NB4 (cell line): ENCODE data around the gene CIAO2B.

Source experiments
- MYC ChIP-seq: IDR thresholded peaks from 2 replicates; pipeline ENCODE4 v1.6.1; 2011; ENCODE audit warnings: low read depth, low read length
- POLR2A ChIP-seq: IDR thresholded peaks from 2 replicates; pipeline ENCODE4 v1.6.1; 2011; ENCODE audit warnings: mild to moderate bottlenecking; ENCODE audit not compliant: insufficient read length; ENCODE audit errors: extremely low read depth
- TF ChIP-seq, protein P1 (sequence below): IDR thresholded peaks from 2 replicates; pipeline ENCODE4 v1.6.1; 2011; ENCODE audit warnings: low read depth, low read length
- TF ChIP-seq, protein P2 (sequence below): IDR thresholded peaks from one replicate; pipeline ENCODE4 v1.5.1; 2012; ENCODE audit warnings: low read depth, low read length

DNA sequence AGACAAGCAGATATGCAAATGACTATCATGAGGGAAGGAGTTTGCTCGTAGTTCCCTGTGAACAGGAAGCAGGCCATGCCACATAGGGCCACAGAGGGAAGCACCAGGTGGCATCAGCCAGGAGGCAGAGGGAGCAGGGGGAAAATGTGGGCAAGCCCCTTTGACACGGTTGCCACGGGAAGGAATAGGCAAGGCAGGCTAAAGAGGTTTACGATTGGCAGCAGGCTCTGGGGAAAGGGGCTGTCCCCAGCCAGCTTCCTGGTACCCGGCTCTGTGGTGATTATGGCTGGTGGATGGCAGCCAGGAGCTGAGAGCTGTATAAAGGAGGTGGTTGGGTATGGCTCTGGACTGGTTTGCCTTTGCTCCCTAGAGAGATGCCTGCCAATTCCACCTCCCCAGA is 27.7 kb upstream of the CIAO2B start:
- TF ChIP-seq, protein P1, sequence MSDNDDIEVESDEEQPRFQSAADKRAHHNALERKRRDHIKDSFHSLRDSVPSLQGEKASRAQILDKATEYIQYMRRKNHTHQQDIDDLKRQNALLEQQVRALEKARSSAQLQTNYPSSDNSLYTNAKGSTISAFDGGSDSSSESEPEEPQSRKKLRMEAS = no peak
- no peak for TF ChIP-seq POLR2A
- TF ChIP-seq, protein P2, sequence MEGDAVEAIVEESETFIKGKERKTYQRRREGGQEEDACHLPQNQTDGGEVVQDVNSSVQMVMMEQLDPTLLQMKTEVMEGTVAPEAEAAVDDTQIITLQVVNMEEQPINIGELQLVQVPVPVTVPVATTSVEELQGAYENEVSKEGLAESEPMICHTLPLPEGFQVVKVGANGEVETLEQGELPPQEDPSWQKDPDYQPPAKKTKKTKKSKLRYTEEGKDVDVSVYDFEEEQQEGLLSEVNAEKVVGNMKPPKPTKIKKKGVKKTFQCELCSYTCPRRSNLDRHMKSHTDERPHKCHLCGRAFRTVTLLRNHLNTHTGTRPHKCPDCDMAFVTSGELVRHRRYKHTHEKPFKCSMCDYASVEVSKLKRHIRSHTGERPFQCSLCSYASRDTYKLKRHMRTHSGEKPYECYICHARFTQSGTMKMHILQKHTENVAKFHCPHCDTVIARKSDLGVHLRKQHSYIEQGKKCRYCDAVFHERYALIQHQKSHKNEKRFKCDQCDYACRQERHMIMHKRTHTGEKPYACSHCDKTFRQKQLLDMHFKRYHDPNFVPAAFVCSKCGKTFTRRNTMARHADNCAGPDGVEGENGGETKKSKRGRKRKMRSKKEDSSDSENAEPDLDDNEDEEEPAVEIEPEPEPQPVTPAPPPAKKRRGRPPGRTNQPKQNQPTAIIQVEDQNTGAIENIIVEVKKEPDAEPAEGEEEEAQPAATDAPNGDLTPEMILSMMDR = no peak
- TF ChIP-seq MYC = no peak
